Raji (cell line): ENCODE data around the gene PMEPA1.

ENCODE experiments used
- POLR2A ChIP-seq: IDR thresholded peaks from 2 replicates; pipeline ENCODE4 v1.6.1; 2011; ENCODE audit warnings: low read depth, low read length, control low read depth; ENCODE audit not compliant: insufficient read depth

PMEPA1 gene

DNA sequence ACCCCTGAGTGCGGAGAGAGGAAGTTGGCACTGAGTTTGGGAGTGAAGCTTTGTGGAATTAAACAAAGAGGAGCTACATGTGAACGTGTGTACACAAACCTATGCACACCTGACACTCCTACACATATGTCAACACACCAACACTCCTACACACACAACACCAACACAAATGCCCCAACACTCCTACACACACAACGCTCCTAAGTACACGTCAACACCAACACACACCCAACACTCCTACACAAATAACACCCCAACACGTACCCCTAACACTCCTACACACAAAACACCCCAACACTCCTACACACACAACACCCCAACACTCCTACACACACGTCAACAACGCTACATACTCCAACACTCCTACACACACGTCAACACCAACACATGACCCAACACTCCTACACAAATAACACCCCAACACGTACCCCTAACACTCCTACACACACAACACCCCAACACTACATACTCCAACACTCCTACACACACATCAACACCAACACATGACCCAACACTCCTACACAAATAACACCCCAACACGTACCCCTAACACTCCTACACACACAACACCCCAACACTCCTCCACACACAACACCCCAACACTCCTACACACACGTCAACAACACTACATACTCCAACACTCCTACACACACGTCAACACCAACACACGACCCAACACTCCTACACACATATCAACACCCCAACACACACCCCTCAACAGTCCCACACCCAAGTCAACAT, 49.5 kb downstream of the PMEPA1 start:
- TF ChIP-seq POLR2A, result no peak

DNA sequence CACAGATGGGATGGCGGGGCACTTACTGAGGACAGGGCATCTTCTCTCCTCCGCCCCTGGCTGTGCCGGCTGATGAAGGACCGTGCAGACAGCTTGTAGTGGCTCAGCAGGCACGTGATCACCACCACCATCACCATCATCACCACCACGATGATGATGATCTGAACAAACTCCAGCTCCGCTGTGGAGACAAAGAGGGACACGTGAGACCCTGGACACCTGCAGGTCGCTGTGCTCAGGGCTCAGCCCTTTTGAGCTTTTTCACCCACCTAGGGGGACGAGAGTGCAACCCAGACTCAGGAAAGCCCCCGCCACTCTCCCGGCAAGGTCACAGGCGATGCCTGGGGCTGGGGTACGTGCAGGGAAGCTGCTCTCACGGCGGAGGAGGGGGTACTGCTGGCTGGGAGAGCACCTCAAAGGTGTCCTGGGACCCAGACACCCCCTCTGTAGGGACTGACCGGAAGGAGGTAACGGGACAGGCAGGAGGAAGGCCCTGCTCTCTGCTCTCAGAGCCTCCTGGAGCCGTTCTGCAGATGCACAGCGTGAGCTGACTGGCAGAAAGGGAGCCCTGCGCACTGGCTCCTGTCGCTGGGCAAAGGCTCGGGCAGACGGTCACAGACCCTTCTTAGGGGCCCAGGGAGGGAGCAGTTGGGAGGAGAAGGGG, 50.2 kb downstream of the PMEPA1 start:
- no peak for TF ChIP-seq POLR2A

DNA sequence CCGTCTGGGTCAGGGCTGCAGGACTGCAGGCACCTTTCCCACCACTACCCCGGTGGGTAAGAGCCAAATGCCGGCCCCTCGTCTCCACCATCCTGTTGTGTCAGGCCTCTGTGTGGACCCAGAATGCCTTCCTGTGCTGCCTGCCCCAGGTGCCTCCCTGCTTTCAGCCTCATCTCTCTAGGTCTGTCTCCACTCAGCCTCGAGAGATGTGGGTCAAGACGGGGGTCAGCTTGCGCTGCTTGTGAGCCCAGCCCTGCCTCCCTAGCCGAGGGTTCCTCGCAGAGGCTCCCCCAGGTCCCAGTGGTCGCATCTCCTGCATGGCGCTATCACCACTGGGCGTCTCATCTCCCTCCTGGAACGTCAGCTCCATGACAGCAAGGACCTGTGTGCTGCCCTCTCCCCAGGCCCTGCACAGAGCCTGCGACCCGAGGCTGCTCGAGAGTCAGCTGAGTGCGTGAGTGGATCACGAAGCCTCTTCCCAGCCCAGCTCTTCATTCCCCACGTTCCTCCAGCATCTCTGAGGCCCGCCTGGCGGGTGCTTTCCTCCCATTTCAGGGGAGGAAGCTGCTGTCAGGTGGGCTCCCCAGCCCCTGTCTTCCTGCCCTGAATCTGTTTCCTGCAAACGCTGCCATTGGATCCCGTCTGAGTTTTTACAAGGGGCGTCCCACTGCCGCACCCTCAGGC, 50.8 kb downstream of the PMEPA1 start:
- TF ChIP-seq POLR2A, result no peak

DNA sequence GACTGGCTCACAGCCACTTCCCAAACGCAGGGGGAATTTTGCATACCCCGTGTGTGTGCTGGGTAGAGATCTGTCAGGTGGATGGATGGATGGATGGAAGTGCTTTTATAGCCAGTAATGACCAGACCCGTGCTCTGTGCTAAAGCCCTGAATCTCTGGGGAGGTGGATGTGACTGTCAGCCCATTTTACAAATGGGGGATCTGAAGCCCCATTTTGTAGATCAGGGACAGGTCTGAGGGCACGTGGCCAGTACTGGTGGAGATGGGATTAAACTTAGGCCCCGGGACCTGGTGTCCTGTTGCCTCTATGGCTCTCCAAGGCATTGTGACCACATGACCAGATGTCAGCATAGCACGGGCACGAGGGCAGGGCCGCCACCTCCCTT, 51.4 kb downstream of the PMEPA1 start:
- TF ChIP-seq POLR2A, result no peak

DNA sequence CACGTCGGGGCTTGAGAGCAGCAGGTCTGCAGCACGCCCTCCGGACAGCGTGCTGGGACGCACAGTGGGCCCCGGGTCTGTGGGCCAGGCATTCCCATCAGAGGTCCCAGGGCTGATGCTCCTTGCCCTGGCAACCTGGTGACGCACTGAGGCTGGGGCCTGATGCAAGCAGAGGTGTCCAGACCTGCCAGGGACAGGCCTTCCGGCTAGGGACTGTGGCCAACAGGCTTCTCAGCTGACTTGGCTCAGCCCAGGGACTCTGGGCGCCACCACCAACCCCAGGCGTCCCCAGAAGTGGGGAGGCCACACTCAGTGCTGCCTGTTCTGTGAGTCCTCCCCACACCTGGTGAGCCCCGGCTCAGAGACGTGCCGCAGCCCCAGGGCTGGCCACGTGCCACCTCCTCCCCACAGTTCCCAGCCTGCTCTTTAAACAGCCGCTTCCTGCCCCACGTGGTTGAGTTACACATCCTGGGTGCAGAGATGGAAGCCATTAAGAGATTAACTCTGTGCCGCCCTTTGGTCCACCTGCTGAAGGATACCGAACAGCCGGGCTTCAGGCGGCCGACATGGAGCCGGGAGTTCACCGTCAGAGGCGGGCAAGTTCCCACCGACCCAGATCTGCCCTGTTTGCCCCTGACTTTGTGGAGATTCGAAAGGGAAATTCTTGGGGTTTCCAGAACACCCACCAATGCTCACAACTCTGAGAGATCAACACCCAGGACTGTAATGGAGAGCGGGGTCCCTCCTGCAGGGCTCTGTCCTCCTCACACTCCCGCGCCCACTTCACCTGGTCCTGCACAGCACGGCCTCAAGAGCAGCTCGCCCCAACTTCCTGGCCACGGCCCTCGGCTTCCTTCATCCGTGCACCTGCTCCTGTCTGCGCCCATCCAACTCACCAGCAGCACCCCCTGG, 52.0 kb downstream of the PMEPA1 start:
- no peak for TF ChIP-seq POLR2A

DNA sequence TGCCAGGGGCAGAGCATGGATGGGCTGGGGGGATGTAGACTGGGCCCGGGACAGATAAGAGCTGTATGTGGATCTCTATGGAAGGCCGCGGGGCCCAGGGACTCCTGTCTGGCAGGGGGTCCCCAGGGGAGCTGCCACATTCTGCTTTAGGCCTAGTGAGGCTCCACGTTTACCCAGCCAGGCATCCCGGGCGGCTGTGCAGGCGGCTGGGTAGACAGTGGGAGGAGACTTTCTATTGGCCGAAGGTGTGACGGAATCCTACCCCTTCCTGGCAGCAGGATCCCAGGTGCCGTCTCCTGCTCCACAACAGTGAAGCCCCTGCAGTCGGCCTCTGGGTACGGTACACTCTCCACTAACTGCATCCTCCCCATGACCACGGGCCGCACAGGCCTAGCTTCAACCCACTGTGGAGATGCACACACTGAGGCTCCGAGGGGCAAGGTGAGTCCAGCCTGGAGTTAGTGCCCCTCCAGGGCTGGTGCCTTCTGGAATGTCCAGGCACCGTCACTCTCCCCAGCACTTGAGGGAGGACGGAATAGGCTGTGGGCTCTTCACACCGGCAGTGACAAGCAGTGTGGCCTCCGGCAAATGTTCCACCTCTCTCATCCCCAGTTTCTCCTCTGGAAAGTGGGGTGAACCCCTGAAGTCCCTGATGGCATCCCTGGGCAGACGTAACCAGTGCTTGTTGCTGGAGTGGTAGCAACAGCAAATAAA, 52.8 kb downstream of the PMEPA1 start:
- no peak for TF ChIP-seq POLR2A

DNA sequence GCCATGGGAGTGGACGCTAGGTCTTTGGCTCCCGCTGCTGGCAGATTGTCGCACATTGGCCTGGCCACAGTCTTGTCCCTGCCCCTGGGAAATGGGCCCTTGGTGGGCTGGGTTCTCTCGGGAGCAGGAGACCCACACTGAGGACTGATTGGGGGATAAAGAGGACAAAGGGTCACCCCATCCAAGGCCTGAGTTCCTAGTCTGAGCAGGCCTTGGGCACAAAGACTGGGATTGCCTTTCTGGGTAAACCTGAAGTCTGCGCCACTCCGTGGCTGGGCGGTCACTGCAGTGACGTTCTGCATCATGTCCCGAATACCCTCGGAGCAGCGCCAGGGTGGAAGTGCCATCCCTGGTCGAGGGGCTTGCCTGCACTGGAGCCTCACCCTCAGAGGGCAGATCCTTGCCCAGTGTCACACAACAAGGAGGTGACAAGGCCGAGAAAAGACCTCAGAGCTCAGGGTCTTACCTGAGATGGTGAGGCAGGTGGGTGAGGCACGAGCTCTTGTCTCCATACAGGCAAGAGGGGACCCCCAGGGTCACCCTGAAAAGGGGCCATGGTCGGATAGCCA, 53.5 kb downstream of the PMEPA1 start:
- no peak for TF ChIP-seq POLR2A

DNA sequence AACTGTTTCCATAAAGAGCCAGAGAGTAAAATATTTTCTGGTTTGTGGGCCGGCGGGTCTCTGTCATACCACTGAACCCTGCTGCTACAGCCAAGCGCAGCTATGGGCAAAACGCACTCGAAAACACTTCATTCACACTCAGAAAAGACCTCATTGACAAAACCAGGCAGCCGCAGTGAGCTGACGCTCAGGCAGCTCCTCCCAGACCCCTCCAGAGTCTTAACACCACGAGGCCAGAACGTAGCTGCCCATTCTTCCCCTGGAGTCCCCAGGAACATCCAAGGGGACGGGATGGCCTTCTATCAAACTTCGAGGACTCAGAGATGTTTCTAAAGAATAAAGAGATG, 54.0 kb downstream of the PMEPA1 start:
- TF ChIP-seq POLR2A, result no peak

DNA sequence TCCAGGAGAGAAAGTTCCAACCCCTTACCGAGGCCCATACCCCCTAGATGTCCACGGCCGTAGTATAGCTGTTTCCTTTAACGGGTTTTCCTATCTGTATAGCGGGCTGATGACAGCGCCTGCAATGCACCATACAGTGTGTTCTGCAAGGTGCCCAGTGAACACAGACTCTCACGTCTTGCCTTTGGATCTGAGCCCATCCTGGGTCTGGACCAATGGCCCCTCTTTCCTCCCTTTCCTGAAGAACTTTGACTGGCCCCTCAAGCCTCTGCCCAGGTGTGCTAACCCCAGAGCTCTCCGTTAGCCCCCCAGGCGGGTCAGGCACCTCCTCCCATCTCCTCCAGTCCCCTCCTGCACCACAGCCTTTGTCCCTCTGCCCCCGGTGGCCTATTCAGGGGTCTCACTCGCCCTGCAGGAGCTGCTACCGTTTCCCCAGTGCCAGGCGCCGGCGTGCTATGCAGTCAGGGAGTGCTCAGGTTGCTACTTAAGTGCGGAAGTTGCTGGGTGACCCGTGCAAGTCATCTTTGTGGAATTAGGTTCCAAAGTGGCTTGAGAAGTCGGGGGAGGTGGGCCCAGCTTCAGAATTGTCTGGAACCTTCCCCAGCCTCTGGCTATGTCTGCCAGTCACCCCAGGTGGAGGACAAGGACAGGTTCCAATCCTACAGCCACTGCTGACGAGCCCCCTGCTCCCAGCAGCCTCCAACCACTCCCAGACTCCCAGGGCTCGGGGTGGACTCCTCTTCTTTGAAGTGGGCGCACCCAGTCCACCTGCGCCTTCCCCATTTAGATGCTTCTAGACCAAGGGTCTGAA, 54.6 kb downstream of the PMEPA1 start:
- TF ChIP-seq POLR2A, result no peak

DNA sequence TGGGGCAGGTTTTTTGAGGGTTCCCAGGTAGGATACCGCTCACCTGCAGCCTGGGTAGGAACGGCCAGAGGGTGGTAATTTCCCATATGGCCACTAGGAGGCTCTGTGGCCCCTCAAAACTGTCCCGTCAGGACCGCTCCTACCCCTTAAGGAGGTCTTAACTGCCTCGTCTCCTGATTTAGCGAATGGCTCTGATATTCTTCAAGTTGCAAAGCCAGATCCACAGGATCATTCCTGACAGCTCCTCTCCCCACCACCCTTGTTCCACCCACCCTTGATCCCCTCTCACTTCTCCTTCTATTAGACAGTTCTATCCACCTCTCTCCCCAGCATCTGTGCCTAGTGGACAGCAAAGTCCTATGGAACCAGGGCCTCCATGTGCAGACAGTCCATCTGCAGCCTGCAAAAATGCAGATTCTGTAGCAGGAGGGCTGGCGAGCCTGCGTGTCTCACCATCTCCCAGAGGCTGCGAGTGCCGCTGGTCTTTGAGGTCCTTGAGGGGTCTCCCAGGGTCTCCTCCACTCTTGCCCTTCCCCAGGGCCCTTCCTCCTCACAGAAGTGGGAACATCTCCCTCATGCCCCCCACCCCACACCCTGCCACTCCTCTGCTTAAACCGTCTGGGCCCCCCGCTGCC, 55.3 kb downstream of the PMEPA1 start:
- no peak for TF ChIP-seq POLR2A

DNA sequence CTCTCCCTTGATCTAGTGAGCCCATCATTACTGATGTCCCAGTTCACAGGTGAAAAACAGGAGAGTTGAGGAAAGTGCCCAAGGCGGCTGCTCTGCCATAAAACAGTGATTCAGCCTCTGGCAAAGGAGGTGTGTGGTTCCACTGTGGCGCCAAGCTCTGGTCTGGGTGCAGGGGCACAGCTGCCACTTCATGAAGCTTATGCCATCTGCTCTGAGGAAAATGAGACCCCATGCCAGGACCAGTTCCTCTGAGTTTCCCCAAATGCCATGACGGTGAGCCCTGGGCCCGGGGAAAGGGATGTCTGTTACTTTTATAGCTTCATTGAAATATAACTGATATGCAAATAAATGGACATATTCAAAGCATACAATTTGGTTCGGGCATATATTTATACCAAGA, 55.9 kb downstream of the PMEPA1 start:
- TF ChIP-seq POLR2A, result no peak

DNA sequence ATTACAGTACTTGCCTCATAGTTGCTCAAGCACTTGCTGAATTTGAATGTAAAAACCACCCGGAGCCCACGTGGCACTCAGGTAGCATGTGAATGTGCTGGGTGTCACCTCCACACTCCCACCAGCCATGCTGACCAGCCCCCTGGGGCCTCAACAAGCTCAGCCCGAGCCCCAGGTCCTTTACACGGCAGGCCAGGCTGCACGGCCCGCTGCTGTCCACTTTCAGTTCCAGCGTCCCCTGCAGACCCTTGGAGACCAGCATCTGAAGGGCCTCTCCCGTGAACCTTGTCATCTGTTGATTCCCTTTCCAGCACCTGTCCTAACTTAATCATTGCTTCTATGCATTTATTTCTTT, 56.3 kb downstream of the PMEPA1 start:
- no peak for TF ChIP-seq POLR2A

DNA sequence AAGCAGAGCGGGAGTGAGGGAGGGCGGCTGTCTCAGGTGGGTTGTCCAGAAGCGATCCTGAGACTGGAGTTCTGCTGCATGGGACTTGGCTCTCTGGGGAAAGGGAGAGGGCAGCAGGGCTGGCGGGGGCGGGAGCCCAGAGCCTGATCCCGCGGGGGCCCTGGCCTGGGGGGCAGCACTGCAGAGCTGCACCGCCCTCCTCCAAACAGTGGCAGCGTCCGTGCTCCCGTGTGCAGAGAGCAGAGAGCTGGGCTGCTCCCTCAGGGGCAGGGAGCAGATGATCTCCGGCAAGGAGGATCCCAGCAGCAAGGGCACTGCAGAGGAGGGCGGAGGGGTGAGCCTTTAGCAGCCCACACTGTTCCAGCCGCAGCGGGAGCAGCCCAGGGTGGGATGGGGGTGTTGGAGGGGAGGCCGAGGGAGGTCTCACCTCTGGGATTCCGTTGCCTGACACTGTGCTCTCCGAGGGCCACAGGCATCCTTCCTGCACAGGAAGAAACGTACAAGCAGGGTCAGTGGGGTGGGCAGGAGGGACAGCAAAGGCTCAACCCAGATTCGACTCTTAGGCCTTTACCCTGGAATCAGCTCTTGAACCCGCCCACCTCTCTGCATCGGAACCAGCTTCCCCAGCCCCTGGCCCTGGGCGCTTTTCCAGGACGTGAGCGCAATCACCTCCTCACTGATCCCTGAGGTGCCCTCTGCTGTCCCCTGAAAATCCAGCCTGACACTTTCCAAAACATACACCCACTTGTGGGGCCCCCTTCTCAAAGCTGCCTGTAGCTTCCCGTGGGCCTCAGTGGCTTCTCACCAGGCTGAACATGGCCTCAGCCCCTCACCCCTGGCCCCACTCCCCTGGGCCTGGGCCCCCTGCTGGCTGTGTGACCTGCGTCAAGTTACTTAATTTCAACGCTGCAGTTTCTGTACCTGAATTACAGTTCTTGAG, 56.9 kb downstream of the PMEPA1 start:
- TF ChIP-seq POLR2A, result no peak
